Upper lobe of left lung (tissue), 4 donors: ENCODE measurements around the gene ZC3H18.

Experiments used
- EP300 ChIP-seq, 4 donors: sonication (generic); formaldehyde crosslinking; IDR thresholded peaks; one replicate each; pipeline ENCODE4 v1.5.1; 2017; ENCODE audit warnings: antibody characterized with exemption in 4 of 4, control low read depth in 2 of 4
- POLR2A ChIP-seq, 4 donors: fragments of 450-650 bp; IDR thresholded peaks; one replicate each; pipeline ENCODE4 v1.5.1; 2016 to 2017; ENCODE audit warnings: antibody characterized with exemption in 4 of 4, mild to moderate bottlenecking in 2 of 4
- POLR2AphosphoS5 ChIP-seq, 2 donors: sonication (generic); formaldehyde crosslinking; IDR thresholded peaks; one replicate each; pipeline ENCODE4 v1.5.1; 2017; ENCODE audit warnings: antibody characterized with exemption in 2 of 2
- TF ChIP-seq, protein P1 (sequence below), 6 experiments: fragments of 450-650 bp in 4 of 6; fragments of 200-600 bp in 2 of 6; sonication (generic) in 2 of 6; IDR thresholded peaks; one replicate each; pipeline ENCODE4 v1.5.1; 2016 to 2019; ENCODE audit warnings: antibody characterized with exemption in 6 of 6

DNA sequence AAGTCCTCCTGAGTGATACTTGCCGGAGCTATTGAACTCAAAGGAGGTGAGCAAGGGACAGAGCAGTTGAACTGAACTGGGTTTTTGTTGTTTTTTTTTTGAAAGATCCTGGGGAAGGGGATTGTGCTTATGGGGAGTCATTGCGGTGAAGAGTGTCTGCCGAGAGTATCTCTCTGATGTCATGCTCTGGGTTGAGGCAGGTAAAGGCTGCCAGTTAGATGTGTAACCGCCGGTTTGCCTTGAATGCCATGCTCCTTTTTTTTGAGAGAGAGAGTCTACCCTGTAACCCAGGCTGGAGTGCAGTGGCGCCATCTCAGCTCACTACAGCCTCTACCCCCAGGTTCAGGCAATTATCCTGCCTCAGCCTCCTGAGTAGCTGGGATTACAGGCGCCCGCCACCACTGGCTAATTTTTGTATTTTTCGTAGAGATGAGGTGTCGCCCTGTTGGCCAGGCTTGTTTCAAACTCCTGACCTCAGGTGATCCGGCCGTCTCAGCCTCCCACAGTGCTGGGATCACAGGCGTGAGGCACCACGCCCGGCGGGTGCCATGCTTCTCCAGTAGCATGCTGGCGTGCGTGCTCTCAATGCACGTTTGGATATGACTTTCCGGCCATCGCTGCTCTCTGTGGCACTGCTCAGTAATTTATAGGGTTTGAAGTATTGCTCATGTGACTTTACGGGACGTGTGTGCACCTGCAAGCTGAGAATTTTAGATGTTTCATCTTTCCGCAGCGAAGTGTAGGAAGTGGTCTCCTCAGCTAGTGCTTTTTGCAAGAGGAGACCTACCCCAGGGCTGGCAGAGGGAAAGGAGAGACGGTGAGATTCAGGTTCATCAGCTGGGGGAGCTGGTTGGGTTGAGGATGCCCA, 8.5 kb downstream of the ZC3H18 start:
- TF ChIP-seq, protein P1, sequence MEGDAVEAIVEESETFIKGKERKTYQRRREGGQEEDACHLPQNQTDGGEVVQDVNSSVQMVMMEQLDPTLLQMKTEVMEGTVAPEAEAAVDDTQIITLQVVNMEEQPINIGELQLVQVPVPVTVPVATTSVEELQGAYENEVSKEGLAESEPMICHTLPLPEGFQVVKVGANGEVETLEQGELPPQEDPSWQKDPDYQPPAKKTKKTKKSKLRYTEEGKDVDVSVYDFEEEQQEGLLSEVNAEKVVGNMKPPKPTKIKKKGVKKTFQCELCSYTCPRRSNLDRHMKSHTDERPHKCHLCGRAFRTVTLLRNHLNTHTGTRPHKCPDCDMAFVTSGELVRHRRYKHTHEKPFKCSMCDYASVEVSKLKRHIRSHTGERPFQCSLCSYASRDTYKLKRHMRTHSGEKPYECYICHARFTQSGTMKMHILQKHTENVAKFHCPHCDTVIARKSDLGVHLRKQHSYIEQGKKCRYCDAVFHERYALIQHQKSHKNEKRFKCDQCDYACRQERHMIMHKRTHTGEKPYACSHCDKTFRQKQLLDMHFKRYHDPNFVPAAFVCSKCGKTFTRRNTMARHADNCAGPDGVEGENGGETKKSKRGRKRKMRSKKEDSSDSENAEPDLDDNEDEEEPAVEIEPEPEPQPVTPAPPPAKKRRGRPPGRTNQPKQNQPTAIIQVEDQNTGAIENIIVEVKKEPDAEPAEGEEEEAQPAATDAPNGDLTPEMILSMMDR (IDR thresholded peaks at IDR 0.05) = no peak
- TF ChIP-seq POLR2A (IDR thresholded peaks at IDR 0.05) (no peak), EP300 (IDR thresholded peaks at IDR 0.05) (no peak), POLR2AphosphoS5 (IDR thresholded peaks at IDR 0.05) (no peak)
